ENCODE measurements around the gene NDEL1.

Gene NDEL1

GRCh38 chr17:8459831-8460230, 24.1 kb downstream of the NDEL1 start:
- no peak for DNase-seq

DNA sequence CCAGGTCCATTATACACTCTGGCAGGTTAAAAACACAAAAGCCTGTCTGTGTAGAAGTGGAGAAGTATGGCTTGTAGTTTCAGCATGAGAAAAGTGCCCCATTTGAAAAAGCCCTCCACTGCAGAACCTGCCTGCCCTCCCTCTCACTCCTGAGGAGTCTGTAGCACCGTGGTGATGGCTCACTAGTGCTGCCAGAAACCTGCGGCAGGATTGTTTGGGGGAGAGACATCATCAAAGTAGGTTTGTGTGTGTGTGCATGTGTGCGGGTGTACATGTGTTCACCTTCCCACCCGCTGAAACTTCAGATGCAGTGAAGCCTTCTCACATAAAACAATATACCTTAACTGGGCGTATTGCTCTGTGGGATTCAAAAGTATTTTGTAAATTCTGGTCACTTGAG, 26.9 kb downstream of the NDEL1 start:
- DNase-seq: peak; percentile 19

DNA sequence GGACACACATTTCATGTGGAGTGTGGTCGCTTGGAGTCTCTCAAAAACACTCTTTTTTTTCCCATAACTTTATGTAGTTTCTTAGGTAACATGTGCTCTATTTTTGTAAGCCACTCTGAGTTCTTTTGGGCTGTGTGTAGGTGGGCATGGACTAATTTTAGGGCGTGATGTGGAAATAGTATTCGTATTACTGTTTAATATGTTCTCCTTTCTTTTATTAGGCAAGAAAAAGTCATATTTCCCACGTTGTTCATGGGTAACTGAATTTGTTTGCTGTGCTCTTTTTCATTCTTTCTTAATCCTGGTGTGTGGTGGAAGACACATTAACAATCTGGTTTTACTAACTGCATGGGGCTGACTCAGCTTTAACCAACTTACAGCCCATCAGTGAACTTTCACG, 27.4 kb downstream of the NDEL1 start:
- no peak for DNase-seq

- peak; percentile 13 for DNase-seq
Observed at GRCh38 chr17:8464941-8465340, 29.3 kb downstream of the NDEL1 start.

DNA sequence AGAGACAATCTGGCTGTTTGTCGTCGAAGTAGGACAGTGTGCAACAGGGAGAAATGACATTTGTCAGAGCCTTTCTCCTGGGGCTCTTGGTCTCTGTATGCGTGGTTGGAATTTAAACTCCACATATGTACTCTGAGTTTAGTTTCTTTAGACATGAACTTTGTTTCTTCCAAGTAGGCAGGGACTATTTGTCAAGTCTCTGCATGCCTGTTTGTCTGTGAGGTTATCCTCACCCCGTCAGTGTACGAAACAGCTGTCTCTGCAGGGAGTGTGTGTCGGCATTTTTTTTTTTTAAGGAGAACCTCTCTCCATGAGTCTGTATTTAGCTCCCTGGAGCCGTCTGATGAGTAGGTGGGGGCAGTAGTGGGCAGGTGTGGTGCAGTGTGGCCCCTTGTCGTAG, 29.7 kb downstream of the NDEL1 start:
- peak; percentile 33 for DNase-seq

DNA sequence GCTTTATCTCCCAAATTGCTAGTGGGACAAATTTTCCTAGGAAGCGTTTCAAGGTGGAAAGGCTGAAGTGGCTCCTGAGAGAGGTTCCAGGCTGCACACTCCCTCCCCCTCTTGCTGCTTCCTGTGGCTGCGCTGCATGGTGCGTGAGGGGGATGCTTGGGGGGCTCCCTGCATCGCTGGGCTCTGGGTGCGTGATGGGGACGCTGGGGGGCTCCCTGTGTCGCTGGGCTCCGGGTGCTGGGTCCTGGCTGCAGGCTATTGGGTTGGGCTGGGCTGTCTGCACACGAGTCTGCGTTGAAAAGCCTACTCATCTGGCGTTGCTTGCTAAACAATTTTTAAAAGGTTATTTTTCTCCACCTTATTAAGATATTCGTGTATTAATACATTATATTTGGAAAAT, 30.1 kb downstream of the NDEL1 start:
- DNase-seq: no peak

- DNase-seq: no peak
Observed at GRCh38 chr17:8466456-8466855, 30.8 kb downstream of the NDEL1 start.

DNA sequence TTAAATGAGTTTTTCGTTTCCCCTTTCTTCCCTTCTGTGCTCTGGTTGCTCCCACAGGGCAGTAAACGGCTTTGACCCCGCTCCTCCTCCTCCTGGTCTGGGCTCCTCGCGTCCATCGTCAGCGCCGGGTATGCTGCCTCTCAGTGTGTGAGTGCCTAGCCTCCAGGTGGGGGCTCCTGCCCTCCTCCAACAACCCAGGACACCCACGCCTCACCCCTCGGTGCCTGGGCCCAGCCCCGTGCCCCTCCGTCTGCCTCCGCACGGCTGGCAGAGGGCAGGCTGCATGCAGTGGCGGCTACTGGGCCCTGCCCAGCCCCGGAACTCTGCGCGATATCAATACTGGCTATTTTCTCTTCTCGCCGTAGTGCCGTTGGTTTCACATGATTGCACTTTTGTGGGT, 31.2 kb downstream of the NDEL1 start:
- DNase-seq: no peak

GRCh38 chr17:8467527-8467926, 31.8 kb downstream of the NDEL1 start:
- DNase-seq: no peak

- no peak for DNase-seq
Observed at GRCh38 chr17:8468127-8468526, 32.4 kb downstream of the NDEL1 start.

GRCh38 chr17:8468980-8469379, 33.3 kb downstream of the NDEL1 start:
- no peak for DNase-seq

GRCh38 chr17:8469964-8470363, 34.3 kb downstream of the NDEL1 start:
- peak; percentile 41 for DNase-seq

DNA sequence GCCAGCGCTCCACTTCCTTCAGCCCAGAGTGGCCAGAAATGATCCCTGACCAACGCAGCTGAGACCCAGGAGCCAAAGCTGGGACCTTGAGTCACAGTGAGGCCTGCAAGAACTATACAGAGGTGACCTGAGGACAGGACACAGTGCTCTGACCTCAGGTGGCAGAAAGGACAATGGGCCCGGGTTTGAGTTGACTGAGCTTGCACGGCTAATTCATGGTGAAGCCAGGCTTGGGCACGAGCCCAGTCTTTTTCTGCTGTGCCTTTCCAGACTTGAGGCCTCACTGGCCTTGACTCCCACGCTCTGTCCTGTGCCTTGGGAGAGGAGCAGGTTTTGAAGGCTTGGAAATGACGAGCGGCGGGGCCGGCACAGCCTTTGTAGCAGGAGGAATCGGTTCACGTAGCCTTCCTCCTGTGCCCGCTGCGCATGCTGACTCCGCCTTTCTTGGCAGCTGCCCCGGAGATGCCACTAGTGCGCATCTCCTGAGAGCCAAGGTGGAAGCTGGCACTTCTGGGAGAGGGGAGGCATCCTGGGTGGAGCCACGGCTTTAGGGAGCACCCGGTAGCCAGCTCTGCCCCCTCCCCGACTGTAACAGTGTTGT, 34.9 kb downstream of the NDEL1 start:
- peak; percentile 89 for DNase-seq

GRCh38 chr17:8472663-8473062, 37.0 kb downstream of the NDEL1 start:
- no peak for DNase-seq

DNA sequence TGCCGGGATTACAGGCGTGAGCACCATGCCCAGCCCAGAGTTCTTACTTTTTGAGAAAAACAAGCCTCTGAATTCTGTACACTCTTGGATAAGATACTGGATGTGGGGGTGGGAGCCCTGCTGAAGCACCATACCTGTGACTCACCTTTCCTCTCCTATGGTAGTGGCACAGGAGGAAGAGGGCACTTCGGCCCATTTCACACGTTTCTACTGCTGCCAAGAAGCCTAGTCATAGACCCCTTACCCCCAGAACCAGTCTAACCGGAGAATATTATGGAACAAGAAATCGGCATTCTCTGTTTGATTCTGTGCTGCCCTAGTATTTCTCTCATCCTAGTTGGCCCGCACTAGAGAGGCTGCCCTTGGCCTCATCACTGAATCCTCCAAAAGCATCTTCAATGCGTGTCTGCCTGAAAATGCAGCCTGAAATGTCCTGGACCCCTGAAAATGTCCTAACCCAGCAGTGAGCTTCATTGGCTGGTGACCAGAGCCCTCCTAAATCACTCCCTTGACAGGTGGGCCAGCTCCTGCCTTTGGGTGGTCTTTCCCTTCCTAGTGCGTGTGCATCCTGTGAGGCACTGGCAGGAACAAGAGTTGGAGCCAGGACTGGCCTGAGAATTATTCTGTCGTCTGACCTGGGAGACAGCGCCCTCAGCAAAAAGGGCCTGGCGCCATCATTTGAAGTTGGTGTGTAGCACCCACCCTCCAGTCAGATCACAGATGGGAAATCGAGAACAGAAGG, 37.9 kb downstream of the NDEL1 start:
- DNase-seq: no peak

DNA sequence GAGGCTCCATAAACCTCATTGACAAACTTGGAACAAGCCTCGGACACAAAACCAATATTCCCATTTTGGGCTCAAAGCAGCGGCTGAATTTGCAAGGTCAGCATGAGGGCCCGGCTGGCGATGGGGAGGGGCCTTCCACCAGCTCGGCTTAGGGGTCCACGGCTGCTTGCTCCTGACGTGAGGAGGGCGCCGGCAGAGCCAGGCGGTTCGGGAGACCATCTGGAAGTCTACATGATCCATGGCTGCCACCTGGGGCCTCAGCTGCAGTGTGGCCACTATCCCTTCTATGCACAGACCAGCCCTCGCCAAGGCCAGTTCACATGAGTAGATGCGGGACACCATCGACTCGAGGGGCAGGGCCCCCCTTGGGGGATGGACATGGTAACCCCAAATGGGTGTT, 39.1 kb downstream of the NDEL1 start:
- DNase-seq: no peak

DNA sequence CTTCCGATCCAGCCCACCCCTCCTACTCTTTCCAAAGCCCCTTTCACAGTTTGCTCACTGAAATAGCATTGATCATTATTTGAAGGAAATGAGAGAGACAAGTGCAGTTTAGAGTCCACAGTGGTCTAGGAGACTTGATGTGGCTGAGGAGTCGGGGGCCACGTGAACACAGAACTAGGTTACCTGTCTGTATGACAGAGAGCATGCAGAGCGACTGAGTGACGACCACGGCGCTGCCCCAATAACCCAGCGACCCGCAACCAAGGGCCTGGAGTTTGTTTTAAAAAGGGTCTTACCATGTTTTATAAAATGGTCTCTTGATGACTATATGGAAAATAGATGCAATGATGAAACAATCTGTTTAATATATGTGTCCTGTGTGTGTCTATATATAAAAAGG, 39.5 kb downstream of the NDEL1 start:
- DNase-seq: no peak

- DNase-seq: no peak
Observed at GRCh38 chr17:8475781-8476180, 40.1 kb downstream of the NDEL1 start.

GRCh38 chr17:8476741-8477140, 41.1 kb downstream of the NDEL1 start:
- no peak for DNase-seq

DNA sequence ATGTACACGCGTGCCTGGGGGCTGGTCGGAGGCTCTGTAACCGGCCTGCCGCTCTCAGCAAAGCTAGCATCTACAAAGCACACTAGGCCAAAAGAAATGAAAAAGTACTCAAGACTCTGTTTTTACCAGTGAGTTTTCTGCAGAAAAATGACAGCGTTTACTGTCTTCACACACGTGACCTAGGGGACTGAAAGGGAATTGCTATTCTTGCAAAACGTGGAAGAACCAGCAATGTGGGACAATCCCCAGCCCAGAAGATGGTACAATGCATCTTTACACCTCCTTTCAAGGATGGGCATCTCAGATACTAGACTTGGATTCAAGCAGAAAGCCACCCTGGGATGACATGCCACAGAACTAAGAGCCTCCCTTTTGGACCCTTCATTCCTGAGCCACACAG, 41.5 kb downstream of the NDEL1 start:
- no peak for DNase-seq

DNA sequence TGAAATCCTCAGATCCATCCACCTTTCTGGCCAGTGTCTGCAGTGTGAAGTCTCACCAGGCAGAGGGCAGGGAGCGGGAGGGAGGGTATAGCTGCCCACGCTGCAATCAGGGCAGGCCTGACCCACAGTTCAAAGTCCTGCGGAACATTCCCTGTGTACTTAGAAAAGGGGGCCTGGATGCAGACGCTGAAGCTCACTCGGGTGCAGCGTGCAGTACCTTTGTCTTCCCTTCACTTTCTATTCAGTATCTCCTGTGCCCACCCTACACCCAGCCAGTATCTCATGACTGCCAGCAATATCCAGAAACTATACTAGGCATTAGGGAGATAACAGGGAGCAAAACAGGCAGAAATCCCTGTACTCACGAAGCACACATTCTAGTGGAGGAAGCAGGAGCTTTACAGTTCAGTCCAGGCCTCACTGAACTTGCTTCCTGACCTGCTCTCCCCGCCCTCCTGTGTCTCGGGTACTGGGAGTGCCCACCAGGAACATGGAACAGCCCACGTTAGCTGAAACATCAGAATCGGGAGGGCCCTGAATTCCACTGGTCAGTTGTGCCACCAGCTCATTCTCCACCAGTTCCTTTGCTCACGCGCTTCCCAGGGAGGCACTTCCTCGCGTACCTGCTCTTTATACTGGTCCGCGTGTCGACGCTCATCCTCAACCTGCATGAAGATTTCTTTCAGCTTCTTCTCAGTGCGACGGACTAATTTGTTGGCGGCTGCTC, 42.2 kb downstream of the NDEL1 start:
- DNase-seq: no peak

DNA sequence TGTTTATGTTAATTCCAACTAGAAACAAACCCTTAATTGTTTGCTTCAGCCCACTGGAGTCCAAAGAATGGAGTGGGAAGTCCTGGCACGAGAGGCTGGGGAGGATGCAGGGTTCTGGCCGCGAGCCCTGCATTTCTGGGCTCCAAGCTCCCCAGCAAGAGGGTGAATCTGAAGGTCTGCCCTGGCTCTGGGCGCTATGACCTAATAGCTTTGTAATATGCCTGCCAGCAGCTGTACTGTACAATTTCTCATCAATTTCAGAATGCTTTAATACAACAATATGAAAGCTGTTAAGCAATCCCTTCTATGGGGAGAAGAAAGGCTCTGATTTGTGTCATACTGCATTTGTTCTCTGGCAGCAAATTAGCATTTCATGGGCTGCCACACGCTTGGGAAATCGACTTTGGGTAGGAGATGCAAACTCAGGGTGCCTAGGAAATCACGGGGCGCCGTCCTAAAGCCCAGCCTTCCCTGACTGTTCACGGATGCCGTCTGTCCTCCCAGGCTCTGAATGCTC, 43.8 kb downstream of the NDEL1 start:
- no peak for DNase-seq

DNA sequence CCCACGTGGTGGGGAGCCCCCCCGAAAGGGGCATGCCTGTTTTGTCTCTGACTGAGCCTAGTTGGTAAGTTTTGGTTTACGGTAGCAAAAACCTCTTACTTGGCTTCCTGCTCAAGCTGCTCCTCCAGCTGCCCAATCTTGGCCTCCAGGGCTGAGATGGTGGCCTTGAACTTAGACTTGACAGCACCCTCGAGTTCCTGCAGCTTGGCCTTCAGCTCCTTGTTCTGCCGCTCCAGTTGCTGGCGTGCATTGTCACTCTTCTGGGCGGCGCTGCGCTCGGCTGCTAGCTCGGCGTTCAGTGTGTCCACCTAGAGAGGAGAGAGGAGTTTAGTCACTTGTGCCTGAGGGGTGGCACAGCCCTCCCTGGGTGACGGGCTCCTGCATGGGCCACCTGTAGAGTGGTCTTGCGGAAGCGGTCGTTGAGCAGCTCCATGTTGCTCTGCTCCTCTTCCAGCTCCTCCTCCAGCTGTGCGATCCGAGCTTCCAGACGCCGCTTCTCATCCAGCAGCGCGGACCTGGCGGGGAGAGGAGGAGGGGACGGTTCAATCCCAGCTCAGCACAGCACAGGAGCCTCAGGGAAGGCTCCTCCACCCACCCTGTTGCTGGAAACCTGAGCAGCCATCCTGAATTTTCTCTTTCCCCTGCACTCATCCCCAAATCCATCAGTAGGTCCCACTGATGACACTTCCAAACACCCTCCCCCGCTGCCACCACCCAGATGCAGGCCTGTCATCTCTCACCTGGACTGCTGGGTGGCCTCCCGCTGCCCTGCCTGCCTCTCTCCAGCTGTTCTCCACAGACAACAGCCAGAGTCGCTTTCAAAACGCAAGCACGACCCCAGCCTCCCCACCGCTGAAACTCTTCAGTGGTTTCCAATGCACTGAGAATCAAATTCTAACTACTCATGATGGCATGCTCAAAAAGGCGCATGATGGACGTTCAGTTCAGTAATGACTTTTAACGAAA, 44.6 kb downstream of the NDEL1 start:
- DNase-seq: no peak
